Astrocyte of the cerebellum (primary cell): ENCODE measurements around the gene STRA6.

Experiments used
- DNase-seq: peaks from one replicate; pipeline ENCODE4 v3.0.0-alpha.2; 2011; ENCODE audit warnings: low read depth
- H3K4me3 ChIP-seq: 2 replicates; pipeline ENCODE4 v1.5.1; 2011; ENCODE audit warnings: mild to moderate bottlenecking, low read depth, low read length, moderate library complexity
- in situ Hi-C: cut with HindIII; loops from 2 replicates; pipeline ENCODE4 v1.10.0; 2017; ENCODE audit warnings: low sequenced_read_pairs
- TF ChIP-seq, protein P1 (sequence below): IDR thresholded peaks from 2 replicates; pipeline ENCODE4 v1.5.1; 2012; ENCODE audit warnings: low read length, low read depth, moderate library complexity, mild to moderate bottlenecking; ENCODE audit errors: missing control alignments

The STRA6 gene

DNA sequence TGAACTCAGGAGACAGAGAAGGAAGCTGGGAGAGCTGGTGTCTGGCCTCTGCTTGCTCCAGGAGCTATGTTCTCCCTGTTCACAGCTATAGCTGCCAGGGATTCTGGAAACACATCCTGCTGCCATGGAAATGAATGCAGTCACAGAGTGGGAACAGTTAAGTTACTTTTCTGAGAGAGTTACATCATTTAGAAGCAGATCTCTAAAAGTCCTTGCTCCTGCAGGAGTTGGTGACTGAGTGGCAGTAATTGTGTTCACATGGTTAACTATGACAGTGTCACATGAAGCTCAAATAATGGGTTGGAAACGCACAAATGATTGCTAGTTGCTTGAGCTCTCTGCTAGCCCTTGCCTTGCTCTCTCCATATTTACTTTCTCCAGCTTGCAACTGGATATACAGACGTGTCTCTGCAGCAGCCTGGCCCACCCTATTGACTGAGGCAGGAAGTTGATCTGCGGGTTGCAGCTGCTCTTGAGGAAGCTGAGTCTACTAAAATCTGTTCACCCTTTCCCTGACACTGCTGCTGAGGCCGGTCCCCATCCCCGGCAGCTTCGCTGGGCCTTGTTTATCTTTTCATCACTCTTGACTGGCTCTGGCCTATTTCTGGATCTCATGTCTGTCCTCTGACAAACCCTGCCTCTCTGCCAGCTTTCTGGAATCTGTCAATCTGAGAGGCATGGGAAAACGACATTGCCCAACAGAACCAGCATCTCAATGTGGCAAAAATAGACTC, 45.7 kb downstream of the STRA6 start:
- in situ Hi-C loops = no loop called here
- TF ChIP-seq, protein P1, sequence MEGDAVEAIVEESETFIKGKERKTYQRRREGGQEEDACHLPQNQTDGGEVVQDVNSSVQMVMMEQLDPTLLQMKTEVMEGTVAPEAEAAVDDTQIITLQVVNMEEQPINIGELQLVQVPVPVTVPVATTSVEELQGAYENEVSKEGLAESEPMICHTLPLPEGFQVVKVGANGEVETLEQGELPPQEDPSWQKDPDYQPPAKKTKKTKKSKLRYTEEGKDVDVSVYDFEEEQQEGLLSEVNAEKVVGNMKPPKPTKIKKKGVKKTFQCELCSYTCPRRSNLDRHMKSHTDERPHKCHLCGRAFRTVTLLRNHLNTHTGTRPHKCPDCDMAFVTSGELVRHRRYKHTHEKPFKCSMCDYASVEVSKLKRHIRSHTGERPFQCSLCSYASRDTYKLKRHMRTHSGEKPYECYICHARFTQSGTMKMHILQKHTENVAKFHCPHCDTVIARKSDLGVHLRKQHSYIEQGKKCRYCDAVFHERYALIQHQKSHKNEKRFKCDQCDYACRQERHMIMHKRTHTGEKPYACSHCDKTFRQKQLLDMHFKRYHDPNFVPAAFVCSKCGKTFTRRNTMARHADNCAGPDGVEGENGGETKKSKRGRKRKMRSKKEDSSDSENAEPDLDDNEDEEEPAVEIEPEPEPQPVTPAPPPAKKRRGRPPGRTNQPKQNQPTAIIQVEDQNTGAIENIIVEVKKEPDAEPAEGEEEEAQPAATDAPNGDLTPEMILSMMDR = no peak
- no peak for DNase-seq
- H3K4me3 ChIP-seq = no peak overlapping the region

DNA sequence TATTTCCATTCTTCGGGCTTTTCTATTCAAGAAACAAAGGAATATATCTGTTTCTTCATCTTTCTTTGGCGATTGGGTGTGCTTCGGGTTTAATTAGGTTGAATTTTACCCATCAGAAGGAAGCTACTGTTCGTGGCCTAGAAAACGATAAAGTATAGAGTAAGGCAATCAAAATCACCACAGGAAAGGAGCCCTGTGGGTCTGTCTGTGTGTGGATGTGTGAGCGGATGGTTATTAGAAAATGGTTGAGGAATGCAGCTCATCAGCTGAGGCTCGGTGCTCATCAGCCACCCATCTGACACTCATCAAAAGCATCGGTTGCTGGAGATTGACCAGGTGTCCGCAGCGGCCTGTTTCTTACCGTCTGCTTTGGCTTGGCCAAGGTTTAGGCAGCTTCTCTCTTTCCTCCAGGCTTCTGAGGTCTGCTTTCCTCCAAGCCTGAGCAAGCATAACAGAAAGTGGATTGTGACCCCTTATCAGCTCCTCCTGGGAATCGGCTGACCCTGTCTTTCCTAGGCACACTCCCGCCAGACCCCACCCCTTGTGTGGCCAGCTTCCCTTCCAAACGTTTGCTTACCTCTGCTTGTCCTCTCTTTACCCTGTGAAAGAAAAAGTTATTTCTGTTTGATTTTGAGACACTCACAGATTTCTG, 46.7 kb downstream of the STRA6 start:
- in situ Hi-C loops = no loop called here
- no peak for DNase-seq
- no peak overlapping the region for H3K4me3 ChIP-seq
- TF ChIP-seq, protein P1 = no peak

DNA sequence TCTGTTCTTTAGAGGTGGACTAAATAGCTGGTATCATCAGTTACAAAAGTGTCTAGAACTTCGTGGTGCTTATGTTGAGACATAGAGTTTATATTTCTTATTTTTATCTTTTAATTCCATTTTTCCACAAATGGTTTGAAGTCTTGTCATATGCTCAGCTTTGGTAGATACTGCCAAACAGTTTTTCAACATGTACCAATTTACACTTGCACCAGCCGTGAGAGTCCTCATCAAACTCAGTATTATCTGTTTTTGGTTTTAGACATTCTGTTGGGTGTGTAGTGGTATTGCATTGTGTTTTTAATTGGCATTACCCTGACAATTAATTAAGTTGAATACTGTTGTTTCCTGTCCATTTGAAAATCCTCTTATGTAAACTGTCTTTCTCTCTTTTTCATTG, 55.5 kb downstream of the STRA6 start:
- DNase-seq = no peak
- TF ChIP-seq, protein P1 = no peak
- no peak overlapping the region for H3K4me3 ChIP-seq
- in situ Hi-C loops = no loop called here

DNA sequence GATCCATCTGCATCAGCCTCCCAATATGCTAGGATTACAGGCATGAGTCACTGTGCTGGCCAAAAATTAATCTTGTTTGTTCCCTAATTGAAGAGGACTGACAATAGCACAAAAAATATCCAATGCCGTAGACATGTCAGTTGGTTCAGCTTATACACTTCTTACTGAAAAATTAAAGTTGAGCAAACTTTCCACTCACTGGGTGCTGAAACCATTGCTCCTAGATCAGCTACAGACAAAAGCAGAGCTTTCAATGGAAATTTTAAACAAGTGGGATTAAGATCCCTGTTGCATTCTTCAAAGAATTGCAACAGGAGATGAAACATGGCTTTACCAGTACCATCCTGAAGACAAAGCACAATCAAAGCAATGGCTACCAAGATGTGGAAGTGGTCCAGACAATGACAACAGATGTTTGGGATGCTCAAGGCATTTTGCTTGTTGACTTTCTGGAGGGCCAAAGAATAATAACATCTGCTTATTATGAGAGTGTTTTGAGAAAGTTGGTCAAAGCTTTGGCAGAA, 56.2 kb downstream of the STRA6 start:
- no peak for DNase-seq
- in situ Hi-C loops = no loop called here
- TF ChIP-seq, protein P1 = no peak
- H3K4me3 ChIP-seq = no peak overlapping the region

DNA sequence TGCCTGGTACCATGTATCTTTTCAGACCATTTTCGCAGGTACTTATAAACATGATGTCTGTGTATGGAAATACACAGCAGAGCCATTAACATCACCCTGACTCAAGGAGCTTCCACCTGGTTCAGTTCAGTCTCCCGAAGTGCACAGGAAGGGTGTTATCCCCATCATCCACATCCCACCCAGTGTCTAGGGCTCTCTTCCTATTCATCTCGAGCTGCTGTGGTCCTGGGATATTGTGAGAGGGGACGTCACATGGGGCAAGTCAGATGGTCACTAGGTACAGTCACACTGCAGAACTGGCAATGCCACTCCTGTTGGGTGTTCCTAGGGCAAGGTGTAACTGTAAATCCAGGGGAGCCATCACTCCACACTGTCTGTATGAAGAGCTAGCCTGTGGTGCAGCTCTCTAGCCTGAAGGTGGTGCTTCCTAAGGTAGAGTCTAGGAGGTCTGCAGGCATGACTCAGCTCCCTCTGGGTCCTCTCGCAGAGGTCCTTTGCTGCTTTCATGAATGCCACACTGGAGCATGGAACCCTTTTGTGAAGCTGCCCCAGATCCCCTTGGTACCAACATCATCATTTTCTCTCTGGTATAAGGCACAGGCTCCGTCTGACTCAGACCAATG, 58.3 kb downstream of the STRA6 start:
- no peak for DNase-seq
- in situ Hi-C loops = no loop called here
- TF ChIP-seq, protein P1 = no peak
- H3K4me3 ChIP-seq = no peak overlapping the region

DNA sequence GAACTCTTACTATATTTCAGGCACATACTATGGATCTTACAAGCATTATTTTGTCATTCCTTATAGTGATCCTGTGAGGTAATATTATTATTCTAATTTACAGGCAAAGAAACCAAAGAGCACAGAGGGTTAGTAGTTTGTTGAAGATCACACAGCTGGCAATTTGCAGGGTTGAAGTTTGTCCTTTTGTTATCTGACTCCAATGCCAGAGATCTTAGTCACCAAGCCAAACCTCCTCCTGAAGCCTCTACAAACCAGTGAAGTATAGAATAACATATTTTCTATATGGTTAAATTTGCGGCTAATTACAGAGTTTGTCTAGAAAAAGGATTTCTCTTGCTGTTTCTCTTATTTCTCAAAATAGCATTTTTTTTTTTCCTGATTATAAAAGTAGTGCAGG, 61.0 kb downstream of the STRA6 start:
- H3K4me3 ChIP-seq = no peak overlapping the region
- in situ Hi-C loops = no loop called here
- TF ChIP-seq, protein P1 = no peak
- DNase-seq = no peak
